Measurements from ENCODE around the gene SORCS3.

SORCS3 gene

DNA sequence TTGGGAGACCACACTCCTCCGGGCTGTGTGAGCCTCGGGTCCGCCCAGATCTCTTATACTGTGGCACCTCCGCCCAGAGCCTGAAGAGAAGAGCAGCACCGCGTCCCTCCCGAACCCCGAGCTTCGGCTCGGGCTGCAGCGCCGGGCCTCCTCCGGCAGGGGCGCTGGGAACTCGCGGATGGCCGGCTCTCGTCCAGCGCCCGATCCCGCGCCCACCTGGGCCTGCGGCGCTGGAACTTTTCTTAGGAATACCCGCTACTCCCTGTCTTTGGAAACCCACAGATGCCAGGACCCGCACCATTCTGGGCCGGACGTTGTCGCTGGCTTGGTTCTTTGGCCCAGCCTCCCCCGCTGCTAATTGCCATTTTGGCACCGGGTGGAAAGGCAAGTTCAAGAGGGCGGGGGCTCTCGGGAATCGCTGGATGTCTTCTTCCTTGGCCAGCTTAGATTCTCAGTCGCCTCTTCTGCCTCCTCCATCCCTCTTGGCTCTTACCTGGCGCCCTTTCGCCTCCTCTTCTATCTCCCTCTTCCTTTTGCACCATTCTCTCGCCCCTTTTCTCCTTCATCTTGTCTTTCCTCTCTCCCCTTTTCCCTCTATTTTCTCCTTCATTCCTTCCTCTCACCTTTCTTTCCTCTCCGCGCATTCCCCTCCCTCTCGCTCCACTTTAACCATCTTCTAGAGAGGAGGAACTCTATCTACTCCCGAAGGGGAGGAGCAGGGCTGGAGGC lies 2.1 kb upstream of the SORCS3 start:
- no peak overlapping the region for H3K27ac ChIP-seq
- no peak for TF ChIP-seq ZFX (IDR thresholded peaks at IDR 0.05)
- TF ChIP-seq, protein P1, sequence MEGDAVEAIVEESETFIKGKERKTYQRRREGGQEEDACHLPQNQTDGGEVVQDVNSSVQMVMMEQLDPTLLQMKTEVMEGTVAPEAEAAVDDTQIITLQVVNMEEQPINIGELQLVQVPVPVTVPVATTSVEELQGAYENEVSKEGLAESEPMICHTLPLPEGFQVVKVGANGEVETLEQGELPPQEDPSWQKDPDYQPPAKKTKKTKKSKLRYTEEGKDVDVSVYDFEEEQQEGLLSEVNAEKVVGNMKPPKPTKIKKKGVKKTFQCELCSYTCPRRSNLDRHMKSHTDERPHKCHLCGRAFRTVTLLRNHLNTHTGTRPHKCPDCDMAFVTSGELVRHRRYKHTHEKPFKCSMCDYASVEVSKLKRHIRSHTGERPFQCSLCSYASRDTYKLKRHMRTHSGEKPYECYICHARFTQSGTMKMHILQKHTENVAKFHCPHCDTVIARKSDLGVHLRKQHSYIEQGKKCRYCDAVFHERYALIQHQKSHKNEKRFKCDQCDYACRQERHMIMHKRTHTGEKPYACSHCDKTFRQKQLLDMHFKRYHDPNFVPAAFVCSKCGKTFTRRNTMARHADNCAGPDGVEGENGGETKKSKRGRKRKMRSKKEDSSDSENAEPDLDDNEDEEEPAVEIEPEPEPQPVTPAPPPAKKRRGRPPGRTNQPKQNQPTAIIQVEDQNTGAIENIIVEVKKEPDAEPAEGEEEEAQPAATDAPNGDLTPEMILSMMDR (conservative IDR thresholded peaks at IDR 0.05), result peak; percentile 76

GRCh38 chr10:104639590-104640338 lies 1.3 kb upstream of the SORCS3 start:
- TF ChIP-seq, protein P1 (conservative IDR thresholded peaks at IDR 0.05), result no peak
- TF ChIP-seq ZFX (IDR thresholded peaks at IDR 0.05), result no peak
- no peak overlapping the region for H3K27ac ChIP-seq

DNA sequence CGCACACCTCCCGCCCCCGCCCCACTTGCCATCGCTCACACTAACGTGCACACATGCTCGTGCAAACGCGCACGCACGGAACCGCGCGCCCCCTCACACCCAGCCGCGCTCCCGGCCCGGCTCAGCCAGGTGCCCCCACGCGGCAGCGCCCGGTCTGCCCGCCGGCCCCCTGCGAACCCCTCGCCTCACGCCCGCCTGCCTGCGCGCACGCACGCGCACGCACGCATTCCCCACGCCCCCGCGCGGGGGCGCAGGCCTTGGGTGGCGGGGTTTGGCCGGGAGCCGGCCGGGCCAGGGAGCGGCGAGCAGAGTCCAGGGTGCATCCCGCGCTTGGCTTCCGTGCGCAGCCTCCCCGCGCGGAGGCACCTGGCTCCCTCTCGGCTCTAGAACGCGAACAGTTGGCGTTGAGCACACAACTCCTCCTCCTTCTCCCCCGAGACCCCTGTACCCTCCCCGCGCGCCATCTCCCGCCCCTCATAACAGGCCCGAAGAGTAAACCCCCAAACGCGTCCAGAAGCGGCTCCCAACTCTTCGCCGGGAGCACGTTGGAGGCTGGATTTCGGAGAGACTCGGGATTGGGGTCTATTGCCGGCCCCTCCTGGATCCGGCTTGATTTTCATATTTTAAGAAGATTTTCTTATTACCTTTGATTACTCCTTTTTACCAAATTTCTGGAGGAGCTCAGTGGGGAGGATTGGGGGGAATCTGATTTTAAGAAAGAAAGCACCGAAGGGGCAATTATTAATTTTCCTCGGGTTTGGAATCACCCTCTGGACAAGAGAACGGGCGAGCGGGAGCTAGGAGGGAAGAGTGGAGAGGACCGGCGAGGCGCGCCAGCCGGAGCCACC lies 527 bp upstream of the SORCS3 start:
- no peak overlapping the region for H3K27ac ChIP-seq
- TF ChIP-seq ZFX (IDR thresholded peaks at IDR 0.05), result no peak
- TF ChIP-seq, protein P1 (conservative IDR thresholded peaks at IDR 0.05), result 0 out of 2 replicates have a peak, but pooled peaks have one; percentile 5

- TF ChIP-seq, protein P1 (conservative IDR thresholded peaks at IDR 0.05), result no peak
- no peak for TF ChIP-seq ZFX (IDR thresholded peaks at IDR 0.05)
These were observed 1.0 kb downstream of the SORCS3 start for GRCh38 chr10:104641937-104642657.

DNA sequence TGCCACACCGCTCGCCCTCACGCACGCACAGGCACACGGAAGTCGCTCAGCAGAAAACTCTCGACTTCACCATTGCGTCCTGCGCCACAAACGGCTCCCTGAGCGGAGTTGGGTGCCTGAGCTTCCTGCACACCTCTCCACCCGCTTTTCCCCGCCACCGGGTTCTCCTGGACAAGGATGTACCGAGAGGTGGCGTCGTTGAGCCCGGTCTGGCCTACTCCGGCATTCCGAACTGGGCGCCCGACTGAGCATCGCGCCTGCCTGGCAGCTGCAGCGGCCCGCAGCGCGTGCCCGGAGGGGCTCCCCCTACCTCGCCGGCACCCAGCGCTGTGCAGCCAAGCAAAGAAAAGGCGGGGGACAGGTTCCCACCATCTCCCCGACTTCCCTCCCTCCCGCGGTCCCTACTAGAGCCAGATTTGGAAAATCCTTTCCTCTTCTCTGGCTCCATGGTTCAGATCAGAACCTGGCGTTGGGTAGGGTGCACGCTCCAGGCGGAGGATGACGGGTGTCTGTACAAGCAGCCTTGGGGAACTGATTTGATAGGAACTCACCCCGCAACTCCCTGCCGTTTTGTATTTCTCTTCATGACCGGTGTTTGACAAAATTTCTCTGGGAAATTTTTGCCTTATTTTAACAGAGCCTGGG lies 1.7 kb downstream of the SORCS3 start:
- TF ChIP-seq ZFX (IDR thresholded peaks at IDR 0.05), result no peak
- TF ChIP-seq, protein P1 (conservative IDR thresholded peaks at IDR 0.05), result peak; percentile 81
- H3K27ac ChIP-seq, result no peak overlapping the region

More at GRCh38 chr10:104641937-104642657, 1.0 kb downstream of the SORCS3 start:
- H3K27ac ChIP-seq, result no peak overlapping the region

DNA sequence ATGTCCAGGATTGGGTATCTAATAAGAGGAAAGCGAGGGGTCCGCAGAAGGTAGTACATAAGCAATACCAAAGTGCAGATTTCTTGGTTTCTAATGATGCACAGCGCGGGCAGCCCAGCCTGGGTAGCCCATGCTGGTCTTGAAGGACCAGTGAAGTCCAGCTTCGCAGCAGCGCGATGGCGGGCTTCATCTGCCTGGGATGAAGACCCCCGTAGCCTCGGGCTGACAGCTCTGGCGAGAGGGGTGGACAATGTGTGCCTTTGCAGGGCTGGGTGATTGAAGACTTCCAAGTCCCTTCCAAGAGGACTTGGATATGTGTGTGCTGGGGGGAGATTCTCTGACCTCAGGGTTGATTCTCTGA lies 2.2 kb downstream of the SORCS3 start:
- H3K27ac ChIP-seq, result no peak overlapping the region
- no peak for TF ChIP-seq ZFX (IDR thresholded peaks at IDR 0.05)
- TF ChIP-seq, protein P1 (conservative IDR thresholded peaks at IDR 0.05), result no peak

All from C4-2B (cell line).